Panc1 (cell line): ENCODE results near the gene ACMSD.

Experiments used
- POLR2AphosphoS5 ChIP-seq: IDR thresholded peaks from 2 replicates; pipeline ENCODE4 v1.6.1; 2012; ENCODE audit warnings: mild to moderate bottlenecking, low read depth, low read length, moderate library complexity
- SIN3A ChIP-seq: IDR thresholded peaks from 2 replicates; pipeline ENCODE4 v1.6.1; 2012; ENCODE audit warnings: low read depth, mild to moderate bottlenecking, low read length, moderate library complexity, borderline replicate concordance; ENCODE audit not compliant: insufficient read depth
- TCF7L2 ChIP-seq: IDR thresholded peaks from 2 replicates; pipeline ENCODE4 v1.6.1; 2011; ENCODE audit warnings: mild to moderate bottlenecking, low read depth, low read length, inconsistent platforms
- TF ChIP-seq, protein P1 (sequence below): fragments of 450-650 bp; IDR thresholded peaks from 2 replicates; pipeline ENCODE4 v1.5.1; 2017; ENCODE audit warnings: mild to moderate bottlenecking
- TF ChIP-seq, protein P2 (sequence below), 2 experiments: IDR thresholded peaks; 2 replicates each; pipeline ENCODE4 v1.6.1; 2011 to 2012; ENCODE audit warnings: low read depth in 2 of 2, control low read depth in 1 of 2, low read length in 1 of 2, mild to moderate bottlenecking in 1 of 2, moderate library complexity in 1 of 2; ENCODE audit not compliant: insufficient read depth in 1 of 2

DNA sequence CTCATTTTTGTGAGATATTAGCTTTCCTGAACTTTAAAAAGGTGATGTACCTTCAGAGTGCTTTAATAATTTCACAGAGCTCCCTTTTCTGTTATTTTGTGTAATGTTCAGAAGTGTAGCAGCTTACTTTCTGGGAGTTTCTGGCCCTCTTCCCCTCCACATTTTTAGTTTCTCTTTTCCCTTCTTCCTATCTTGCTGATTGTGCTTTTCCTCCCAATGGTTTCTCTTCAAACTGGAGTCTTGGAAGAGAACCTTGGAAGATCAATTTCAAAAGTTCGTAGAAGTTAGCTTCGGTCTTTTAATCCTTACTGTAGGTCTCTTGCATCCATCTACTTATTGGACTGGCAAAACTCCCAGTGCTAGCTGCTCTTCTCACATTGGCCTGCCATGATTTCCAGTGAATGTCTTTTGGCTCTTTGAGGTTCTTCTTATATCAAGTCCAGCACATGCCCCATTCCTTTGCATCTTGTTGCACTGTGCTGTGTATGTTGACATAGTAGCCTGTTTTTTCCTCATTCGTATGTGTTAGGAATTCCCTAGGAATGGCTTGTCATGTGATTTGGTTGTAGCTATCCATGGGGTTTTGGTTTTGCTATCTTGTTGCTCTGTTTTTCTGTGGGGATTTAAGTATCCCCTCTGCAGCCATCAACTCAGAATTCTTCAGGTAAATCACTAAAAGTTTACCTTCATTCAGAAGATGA, 88.0 kb downstream of the ACMSD start:
- TF ChIP-seq, protein P1, sequence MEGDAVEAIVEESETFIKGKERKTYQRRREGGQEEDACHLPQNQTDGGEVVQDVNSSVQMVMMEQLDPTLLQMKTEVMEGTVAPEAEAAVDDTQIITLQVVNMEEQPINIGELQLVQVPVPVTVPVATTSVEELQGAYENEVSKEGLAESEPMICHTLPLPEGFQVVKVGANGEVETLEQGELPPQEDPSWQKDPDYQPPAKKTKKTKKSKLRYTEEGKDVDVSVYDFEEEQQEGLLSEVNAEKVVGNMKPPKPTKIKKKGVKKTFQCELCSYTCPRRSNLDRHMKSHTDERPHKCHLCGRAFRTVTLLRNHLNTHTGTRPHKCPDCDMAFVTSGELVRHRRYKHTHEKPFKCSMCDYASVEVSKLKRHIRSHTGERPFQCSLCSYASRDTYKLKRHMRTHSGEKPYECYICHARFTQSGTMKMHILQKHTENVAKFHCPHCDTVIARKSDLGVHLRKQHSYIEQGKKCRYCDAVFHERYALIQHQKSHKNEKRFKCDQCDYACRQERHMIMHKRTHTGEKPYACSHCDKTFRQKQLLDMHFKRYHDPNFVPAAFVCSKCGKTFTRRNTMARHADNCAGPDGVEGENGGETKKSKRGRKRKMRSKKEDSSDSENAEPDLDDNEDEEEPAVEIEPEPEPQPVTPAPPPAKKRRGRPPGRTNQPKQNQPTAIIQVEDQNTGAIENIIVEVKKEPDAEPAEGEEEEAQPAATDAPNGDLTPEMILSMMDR: no peak
- TF ChIP-seq TCF7L2 (no peak), POLR2AphosphoS5 (no peak), SIN3A (no peak)
- TF ChIP-seq, protein P2, sequence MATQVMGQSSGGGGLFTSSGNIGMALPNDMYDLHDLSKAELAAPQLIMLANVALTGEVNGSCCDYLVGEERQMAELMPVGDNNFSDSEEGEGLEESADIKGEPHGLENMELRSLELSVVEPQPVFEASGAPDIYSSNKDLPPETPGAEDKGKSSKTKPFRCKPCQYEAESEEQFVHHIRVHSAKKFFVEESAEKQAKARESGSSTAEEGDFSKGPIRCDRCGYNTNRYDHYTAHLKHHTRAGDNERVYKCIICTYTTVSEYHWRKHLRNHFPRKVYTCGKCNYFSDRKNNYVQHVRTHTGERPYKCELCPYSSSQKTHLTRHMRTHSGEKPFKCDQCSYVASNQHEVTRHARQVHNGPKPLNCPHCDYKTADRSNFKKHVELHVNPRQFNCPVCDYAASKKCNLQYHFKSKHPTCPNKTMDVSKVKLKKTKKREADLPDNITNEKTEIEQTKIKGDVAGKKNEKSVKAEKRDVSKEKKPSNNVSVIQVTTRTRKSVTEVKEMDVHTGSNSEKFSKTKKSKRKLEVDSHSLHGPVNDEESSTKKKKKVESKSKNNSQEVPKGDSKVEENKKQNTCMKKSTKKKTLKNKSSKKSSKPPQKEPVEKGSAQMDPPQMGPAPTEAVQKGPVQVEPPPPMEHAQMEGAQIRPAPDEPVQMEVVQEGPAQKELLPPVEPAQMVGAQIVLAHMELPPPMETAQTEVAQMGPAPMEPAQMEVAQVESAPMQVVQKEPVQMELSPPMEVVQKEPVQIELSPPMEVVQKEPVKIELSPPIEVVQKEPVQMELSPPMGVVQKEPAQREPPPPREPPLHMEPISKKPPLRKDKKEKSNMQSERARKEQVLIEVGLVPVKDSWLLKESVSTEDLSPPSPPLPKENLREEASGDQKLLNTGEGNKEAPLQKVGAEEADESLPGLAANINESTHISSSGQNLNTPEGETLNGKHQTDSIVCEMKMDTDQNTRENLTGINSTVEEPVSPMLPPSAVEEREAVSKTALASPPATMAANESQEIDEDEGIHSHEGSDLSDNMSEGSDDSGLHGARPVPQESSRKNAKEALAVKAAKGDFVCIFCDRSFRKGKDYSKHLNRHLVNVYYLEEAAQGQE (IDR thresholded peaks at IDR 0.05; ENCODE audit: insufficient read depth in 1 of 2, low read depth in 2 of 2, low read length in 1 of 2): no peak
